HepG2 (cell line): ENCODE data around the gene ANKRD52. TPM values are rescaled to one million over a fixed set of nuclear protein-coding genes. Genes with fewer than 3 reads are reported as not detected.

Experiments
- AGO2 ChIP-seq: fragments of 200-400 bp; formaldehyde crosslinking; optimal IDR thresholded peaks from 2 replicates; pipeline ENCODE3; 2017; ENCODE audit warnings: mild to moderate bottlenecking, low read depth, low read length, moderate library complexity
- ATF7-NPFF ChIP-seq: sonication (generic); formaldehyde crosslinking; IDR thresholded peaks from 2 replicates; pipeline ENCODE4 v1.8.1; 2023; ENCODE audit warnings: mild to moderate bottlenecking, low read depth, missing genetic modification reagents, moderate library complexity
- CAMTA2 ChIP-seq: sonication (generic); formaldehyde crosslinking; IDR thresholded peaks from 2 replicates; pipeline ENCODE4 v1.4.0; 2020; ENCODE audit warnings: mild to moderate bottlenecking, missing genetic modification reagents, borderline replicate concordance
- HNRNPK ChIP-seq: fragments of 200-400 bp; formaldehyde crosslinking; IDR thresholded peaks from 2 replicates; pipeline ENCODE4 v1.6.1; 2018; ENCODE audit warnings: low read length, low read depth, moderate library complexity, mild to moderate bottlenecking; ENCODE audit not compliant: poor library complexity, severe bottlenecking
- JUND ChIP-seq: sonication (generic); formaldehyde crosslinking; IDR thresholded peaks from 2 replicates; pipeline ENCODE4 v1.8.0; 2022; ENCODE audit warnings: mild to moderate bottlenecking, missing genetic modification reagents
- KMT2A ChIP-seq: sonication (generic); formaldehyde crosslinking; IDR thresholded peaks from 2 replicates; pipeline ENCODE4 v1.4.0; 2020; ENCODE audit warnings: missing genetic modification reagents
- MYPOP ChIP-seq: sonication (generic); formaldehyde crosslinking; IDR thresholded peaks from 2 replicates; pipeline ENCODE4 v1.8.1; 2023; ENCODE audit warnings: mild to moderate bottlenecking, moderate library complexity, missing genetic modification reagents
- NFKB2 ChIP-seq: sonication (generic); formaldehyde crosslinking; IDR thresholded peaks from 2 replicates; pipeline ENCODE4 v1.4.0; 2020; ENCODE audit warnings: missing genetic modification reagents, borderline replicate concordance
- PATZ1 ChIP-seq: sonication (generic); formaldehyde crosslinking; IDR thresholded peaks from 2 replicates; pipeline ENCODE4 v1.4.0; 2020; ENCODE audit warnings: missing genetic modification reagents
- REXO4 ChIP-seq: sonication (generic); formaldehyde crosslinking; IDR thresholded peaks from 2 replicates; pipeline ENCODE4 v1.8.0; 2022; ENCODE audit warnings: missing genetic modification reagents, mild to moderate bottlenecking, borderline replicate concordance
- SAFB2 ChIP-seq: sonication (generic); formaldehyde crosslinking; IDR thresholded peaks from 2 replicates; pipeline ENCODE4 v1.5.1; 2020; ENCODE audit warnings: missing genetic modification reagents, low read depth, mild to moderate bottlenecking, borderline replicate concordance
- SALL1 ChIP-seq: sonication (generic); formaldehyde crosslinking; IDR thresholded peaks from 2 replicates; pipeline ENCODE4 v1.8.0; 2022; ENCODE audit warnings: mild to moderate bottlenecking, missing genetic modification reagents
- TBX2 ChIP-seq: sonication (generic); formaldehyde crosslinking; IDR thresholded peaks from 2 replicates; pipeline ENCODE4 v1.5.0; 2020; ENCODE audit warnings: missing genetic modification reagents, mild to moderate bottlenecking, borderline replicate concordance
- THAP7 ChIP-seq: sonication (generic); formaldehyde crosslinking; IDR thresholded peaks from 2 replicates; pipeline ENCODE4 v1.8.1; 2023; ENCODE audit warnings: mild to moderate bottlenecking, missing genetic modification reagents
- TRIM22 ChIP-seq: fragments of 450-650 bp; IDR thresholded peaks from 2 replicates; pipeline ENCODE4 v1.6.1; 2017
- XRCC5 ChIP-seq: fragments of 200-400 bp; formaldehyde crosslinking; optimal IDR thresholded peaks from 2 replicates; pipeline ENCODE3; 2017; ENCODE audit warnings: mild to moderate bottlenecking, low read length
- ZNF263 ChIP-seq: sonication (generic); formaldehyde crosslinking; IDR thresholded peaks from 2 replicates; pipeline ENCODE4 v1.4.0; 2020; ENCODE audit warnings: missing genetic modification reagents
- ZNF382 ChIP-seq: sonication (generic); formaldehyde crosslinking; IDR thresholded peaks from 2 replicates; pipeline ENCODE4 v1.5.0; 2020; ENCODE audit warnings: missing genetic modification reagents, mild to moderate bottlenecking, borderline replicate concordance
- ZNF563 ChIP-seq: sonication (generic); formaldehyde crosslinking; IDR thresholded peaks from 2 replicates; pipeline ENCODE4 v1.8.0; 2022; ENCODE audit warnings: mild to moderate bottlenecking, moderate library complexity, missing genetic modification reagents
- ZNF572 ChIP-seq: sonication (generic); formaldehyde crosslinking; IDR thresholded peaks from 2 replicates; pipeline ENCODE4 v1.5.1; 2020; ENCODE audit warnings: mild to moderate bottlenecking, missing genetic modification reagents
- ZSCAN21 ChIP-seq: sonication (generic); formaldehyde crosslinking; IDR thresholded peaks from 2 replicates; pipeline ENCODE4 v1.8.0; 2022; ENCODE audit warnings: mild to moderate bottlenecking, missing genetic modification reagents, moderate library complexity, borderline replicate concordance
- polyA plus RNA-seq, 8 experiments: library from polyadenylated mRNA; depleted of rRNA in 3 of 8; stranded (reverse) in 7 of 8; unstranded in 1 of 8; fragments of >200 nt; fragmentation: Illumina TruSeq in 4 of 8; extraction: Trizol in 4 of 8; gene quantifications; 2 replicates each; pipeline versions ENCODE4 v1.2.1 to v1.2.3, GENCODE V29; 2011 to 2016; ENCODE audit warnings: low read depth in 4 of 8, missing spikeins in 1 of 8, mixed read lengths in 1 of 8; ENCODE audit not compliant: insufficient read depth in 1 of 8
- total RNA-seq, 5 experiments: library from RNA; depleted of rRNA; stranded (reverse); fragments of >200 nt; fragmentation: Illumina TruSeq; extraction: Trizol; gene quantifications; 2 replicates each; pipeline ENCODE4 v1.2.3, GENCODE V29; 2016; ENCODE audit warnings: low read depth in 1 of 5

Gene ANKRD52
- total and polyA plus RNA-seq, 2 of the 13 experiments (the other 11 are each of a cell fraction or from before 2014, with no cell fraction given): 7.8 to 9.2 TPM

GRCh38 chr12:56258068-56258819 lies at the start of gene ANKRD52 (continued):
- peak; percentile 57; the same call in 1 of the 2 replicates for TF ChIP-seq THAP7 (CRISPR knock-in tag)
- TF ChIP-seq REXO4 (CRISPR knock-in tag): 0 out of 2 replicates have a peak, but pooled peaks have one; percentile 65
- no peak for TF ChIP-seq ZNF572
- peak; percentile 49 for TF ChIP-seq MYPOP
- peak; percentile 55 for TF ChIP-seq XRCC5
- TF ChIP-seq TRIM22: no peak
- peak; percentile 34 for TF ChIP-seq SALL1 (CRISPR knock-in tag)
- peak; percentile 84; the same call in 1 of the 2 replicates for TF ChIP-seq ATF7-NPFF (CRISPR knock-in tag)
- peak; percentile 88 for TF ChIP-seq ZNF563
- peak; percentile 54 for TF ChIP-seq HNRNPK
- 0 out of 2 replicates have a peak, but pooled peaks have one; percentile 21 for TF ChIP-seq CAMTA2 (CRISPR knock-in tag)
- TF ChIP-seq TBX2 (CRISPR knock-in tag): 0 out of 2 replicates have a peak, but pooled peaks have one; percentile 22
- peak; percentile 86 for TF ChIP-seq ZSCAN21 (CRISPR knock-in tag)
- peak; percentile 34 for TF ChIP-seq AGO2
- TF ChIP-seq SAFB2 (CRISPR knock-in tag): peak; percentile 84; the same call in 1 of the 2 replicates
- TF ChIP-seq NFKB2 (CRISPR knock-in tag): no peak
- peak; percentile 13; the same call in 1 of the 2 replicates for TF ChIP-seq PATZ1 (CRISPR knock-in tag)
- no peak for TF ChIP-seq ZNF382
- TF ChIP-seq ZNF263 (CRISPR knock-in tag): peak; percentile 59
- 0 out of 2 replicates have a peak, but pooled peaks have one; percentile 37 for TF ChIP-seq KMT2A (CRISPR knock-in tag)
- TF ChIP-seq JUND (CRISPR knock-in tag): 0 out of 2 replicates have a peak, but pooled peaks have one; percentile 42
